Ecto neural progenitor cell (in vitro differentiated cells): Measurements from ENCODE around the gene SDR42E1.

ENCODE experiments used
- DNase-seq: peaks from one replicate; pipeline ENCODE4 v3.0.0-alpha.2; 2018; ENCODE audit warnings: low spot score

The SDR42E1 gene, protein sequence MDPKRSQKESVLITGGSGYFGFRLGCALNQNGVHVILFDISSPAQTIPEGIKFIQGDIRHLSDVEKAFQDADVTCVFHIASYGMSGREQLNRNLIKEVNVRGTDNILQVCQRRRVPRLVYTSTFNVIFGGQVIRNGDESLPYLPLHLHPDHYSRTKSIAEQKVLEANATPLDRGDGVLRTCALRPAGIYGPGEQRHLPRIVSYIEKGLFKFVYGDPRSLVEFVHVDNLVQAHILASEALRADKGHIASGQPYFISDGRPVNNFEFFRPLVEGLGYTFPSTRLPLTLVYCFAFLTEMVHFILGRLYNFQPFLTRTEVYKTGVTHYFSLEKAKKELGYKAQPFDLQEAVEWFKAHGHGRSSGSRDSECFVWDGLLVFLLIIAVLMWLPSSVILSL

DNA sequence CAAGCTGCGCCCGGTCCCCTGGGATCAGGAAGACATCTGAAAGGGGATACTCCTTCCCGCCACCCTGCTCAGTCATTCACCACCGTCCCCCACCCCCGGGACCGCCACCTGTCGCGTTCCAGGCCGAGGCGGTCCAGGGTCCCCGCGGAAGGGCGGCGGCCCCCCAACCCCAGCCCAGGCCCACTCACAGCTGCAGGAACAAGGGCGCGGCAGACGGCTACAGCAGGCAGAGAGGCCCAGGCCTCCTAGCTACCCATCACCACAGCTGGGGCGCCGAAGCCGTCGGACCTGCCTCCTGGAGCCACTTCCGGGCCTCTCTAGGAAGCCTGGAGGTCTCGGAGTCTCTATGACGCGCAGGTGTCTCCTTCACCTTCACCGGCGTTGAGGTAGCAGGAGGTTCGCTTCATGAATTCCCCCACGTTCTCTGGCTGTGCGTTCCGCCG lies at the start of gene SDR42E1:
Gene SDR42E1 (minus strand): TSS at position 272 of the 443 bp plus-strand sequence. CDS start 10,612 bp downstream, outside the sequence.
- no peak for DNase-seq

DNA sequence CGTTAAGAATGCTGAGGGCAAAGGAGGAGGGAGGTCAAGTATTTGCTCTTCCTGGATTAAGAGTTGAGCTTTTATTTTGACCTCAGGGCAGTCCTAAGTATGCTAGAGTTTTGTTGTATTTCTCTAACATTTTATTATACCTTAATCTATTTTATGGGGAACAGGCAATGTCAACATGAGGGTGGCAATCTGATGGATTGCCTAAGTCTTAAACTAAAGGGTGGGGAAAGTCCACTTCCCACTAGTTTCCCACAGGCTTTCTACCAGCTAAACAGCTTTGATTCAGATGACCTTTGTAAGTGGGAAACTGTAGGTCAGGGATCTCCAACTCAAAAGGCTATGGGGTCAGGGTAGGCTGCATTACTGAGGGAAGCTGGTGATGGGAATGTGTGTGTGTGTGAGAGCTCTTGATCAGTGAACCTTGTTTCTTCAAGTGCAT lies 48.7 kb upstream of the SDR42E1 start:
- no peak for DNase-seq

DNA sequence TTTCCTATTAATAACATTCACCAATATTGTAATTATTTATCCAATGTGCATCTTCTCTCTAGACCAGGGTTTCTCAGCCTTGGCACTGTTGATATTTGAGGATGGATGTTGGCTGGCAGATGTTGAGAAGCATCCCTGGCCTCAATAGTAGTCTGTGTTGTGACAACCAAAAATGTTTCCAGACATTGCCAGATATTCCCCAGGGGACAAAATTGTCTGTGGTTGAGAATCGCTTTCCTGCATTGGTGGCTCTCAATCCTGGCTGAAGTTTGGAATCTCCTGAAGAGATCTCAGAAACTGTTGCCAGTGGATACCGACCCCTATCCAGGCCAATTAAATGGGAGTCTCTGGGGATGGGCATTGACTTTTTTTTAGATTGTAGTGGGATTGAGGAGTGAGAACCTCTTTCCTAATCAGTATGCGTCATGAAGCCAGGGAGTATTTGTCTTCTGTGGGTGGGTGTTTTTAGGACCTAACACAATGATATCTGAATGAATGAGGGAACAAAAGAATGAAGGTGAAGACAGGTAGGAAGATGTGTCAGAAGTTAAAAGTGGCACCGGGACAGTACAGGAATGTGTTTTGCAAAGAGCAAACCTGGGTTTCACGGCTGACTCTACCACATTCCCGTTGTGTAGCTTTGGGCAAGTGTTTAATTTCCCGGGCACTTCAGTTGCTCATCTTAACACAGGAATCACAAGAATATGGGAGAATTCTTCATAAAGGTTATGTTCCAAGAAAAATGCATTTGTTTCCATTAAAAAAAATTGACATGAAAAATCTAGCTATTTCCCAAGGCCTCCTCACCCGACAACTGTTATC lies 48.1 kb upstream of the SDR42E1 start:
- DNase-seq = no peak

DNA sequence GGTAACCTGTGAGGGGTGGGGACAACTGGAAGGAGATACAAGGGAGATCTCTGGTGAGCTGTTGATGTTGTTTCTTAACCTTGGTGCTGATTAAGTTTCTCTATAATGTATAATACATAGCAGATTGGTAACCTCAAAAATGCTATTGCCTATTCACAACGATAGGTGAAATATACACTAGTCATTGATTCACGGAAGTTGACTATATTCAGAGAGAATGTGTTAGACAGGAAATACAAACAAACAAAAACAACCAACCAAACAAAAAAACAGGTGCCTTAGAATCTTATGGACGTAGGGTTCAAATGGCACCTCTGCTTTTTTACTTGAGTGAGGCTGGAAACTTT lies 45.3 kb upstream of the SDR42E1 start:
- no peak for DNase-seq

DNA sequence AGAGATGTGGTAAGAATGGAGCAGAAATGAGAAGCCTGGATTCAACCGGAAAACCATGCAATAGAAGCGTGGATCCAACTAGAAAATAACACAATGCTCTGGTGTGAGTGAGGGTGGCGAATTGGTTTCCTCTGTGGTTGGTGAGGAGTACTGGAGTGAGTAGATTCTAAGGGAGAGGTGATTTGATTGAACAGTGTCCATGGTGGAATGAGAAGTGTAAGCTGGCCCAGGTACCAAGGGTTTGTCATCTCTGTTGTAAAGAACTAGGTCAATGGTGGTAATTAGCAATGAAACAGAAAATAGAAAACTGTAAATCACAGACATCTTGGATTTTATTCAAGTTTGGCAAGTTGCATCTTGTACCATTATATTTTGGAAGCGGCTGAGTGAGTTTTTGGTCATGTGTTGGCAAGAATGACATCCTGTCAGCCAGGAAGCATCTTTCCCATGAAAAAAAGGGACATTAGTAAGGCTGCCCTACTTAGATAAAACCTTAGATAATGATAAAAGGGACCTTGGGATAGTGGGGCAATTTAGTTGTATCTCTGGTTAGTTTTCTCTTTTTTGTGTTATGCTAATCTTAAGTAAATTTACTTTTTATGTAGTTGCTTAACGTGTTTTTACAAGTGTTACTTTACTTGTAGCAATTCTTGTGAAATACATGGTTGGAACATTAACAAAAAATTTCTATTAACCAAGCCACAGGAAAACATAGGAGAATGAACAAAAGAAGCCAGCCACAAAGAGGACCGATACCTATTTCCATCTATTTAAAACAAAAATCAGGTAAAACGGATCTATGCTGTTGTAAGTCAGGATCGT lies 44.7 kb upstream of the SDR42E1 start:
- DNase-seq = no peak

DNA sequence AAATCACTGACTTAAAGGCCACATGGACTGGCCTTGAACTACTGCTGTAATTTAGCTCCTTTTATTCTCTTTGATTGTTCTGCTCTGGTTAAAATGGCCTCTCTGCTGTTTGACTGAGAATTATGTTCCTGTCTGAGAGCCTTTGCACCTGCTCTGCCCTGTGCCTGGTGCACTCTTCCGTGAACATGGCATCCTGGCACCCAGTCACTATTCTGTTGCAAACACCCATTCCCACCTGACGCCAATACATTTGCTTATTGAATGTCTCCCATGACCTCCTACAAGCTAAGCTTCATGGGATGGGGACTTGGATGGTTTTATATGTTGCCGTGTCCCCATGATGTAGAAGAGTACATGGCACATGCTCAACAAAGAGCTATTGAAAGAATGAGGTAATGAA lies 43.8 kb upstream of the SDR42E1 start:
- no peak for DNase-seq

DNA sequence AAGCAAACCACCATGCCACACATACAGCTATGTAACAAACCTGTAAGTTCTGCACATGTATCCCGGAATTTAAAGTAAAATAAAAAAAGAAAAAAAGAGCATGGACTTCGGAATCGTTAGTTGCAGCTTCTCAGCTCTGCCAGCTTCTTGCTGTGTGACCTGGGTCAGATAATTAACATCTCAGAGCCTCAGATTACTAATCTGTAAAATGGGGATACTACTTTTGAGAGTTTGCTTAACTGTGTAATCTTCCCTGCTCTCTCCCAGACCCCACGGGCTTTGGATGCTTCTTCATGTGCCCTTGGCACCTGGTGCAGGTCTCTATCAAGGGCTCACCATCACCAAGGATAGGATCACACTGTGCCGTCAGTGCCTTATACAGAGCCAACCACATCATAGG lies 40.4 kb upstream of the SDR42E1 start:
- DNase-seq = no peak

DNA sequence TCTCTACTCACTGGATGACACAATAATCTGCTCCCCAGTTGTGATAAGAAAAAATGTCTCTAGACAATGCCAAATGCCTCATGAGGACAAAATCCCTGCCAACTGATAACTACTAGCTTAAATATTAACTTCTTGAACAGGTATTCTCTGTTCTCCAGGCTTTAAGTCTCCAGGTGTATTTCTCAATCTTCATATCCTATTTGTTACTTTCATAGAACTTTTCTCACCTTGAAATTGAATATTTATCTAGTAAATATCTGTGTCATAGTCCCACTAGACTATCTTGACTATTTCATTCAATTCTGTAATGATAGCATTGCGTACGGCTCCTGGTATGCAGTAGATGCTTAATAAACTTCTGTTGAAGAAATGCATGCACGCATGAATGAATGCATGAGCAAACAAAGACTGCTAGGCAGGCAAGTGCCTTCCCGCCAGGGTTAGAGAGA lies 39.7 kb upstream of the SDR42E1 start:
- DNase-seq = no peak

DNA sequence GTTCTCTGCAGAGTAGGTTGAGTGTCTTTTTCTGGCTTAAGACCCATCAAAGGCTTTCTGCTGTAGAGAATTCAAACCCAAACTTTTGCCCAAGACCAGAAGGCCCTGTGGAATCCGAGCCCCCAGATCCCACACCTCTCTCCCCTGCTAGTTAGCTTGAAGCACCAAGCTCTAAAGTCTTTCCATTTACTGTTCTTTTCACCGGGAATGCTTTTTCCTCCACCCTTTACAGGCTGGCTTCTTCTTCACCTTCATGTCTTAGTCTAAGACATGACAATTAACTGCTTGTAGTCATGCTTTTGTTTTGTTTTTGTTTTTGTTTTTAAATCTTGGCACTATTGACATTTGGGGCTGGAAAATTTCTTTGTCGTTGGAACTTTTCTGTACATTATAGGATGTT lies 39.2 kb upstream of the SDR42E1 start:
- DNase-seq = no peak

DNA sequence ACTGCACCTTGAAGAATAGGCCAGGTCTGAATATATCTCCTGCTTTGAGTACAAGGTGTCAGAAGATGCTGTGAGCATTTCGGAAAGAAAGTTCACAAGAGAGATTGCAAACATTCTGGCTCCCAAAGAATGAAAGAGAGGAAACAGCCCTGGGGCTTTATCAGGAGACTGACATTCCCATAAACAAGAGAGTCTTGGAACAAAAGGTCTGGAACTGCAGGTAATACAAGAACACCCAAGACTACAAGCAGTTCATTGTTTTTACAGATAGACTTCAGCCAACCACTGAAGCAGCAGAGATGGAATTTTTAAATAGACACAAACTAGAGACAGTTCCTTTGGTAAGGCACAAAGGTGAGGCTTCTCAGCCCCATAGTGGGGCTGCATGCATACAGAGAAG lies 38.2 kb upstream of the SDR42E1 start:
- DNase-seq = no peak

DNA sequence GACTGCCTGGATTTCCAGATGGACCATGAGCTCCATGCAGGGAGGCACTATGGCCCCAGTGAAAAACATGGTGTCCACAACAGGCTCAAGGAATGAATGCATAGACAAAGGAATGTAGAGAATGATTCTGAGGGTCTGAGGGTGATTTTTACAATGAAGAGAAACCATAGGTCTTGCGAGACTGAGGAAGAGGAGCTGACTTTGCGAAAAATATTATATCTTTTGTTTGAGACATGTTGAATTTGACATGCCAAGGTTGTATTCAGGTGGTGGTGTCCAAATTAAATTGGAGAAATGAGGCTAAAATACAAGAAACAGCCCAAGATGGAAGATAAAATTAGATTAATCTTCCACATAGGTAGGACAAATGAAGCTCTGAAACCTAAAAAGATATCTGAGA lies 36.5 kb upstream of the SDR42E1 start:
- DNase-seq = no peak

DNA sequence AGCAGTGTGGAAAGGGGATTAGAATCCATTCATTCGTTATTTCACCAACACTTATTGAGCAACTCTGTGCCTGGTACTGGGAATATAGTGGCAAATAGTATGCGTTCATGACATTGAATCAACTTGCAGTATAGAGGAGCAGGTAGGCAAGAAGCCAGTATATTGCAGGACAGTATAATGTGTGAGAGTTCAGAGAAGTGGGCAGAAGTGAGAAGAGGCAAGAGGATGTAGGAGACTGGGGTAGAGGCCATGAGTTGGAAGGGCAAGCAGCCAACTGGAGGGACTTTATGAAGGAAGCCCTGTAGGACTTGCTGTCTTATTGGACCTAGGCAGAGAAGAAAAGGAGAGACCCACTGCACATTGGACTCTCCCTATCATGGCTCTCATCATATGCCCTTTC lies 36.1 kb upstream of the SDR42E1 start:
- no peak for DNase-seq

DNA sequence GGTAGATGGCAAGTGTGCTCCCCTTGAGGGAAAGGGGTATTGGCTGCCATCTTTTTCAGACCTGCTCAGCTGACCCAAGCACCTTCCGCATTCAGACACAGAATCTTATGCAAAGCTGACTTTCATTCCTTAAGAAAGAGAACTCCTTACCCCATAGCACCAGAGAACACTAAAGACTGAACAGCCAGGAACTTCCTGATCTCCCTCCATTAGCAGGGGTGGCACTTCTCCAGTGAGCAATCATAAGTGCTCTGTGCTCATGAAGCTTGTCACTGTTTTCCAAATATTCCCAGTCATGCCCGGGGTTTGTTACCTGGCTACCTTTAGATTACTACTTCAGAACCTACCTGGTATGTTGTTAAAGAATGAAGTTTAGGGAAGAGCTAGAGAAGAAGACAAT lies 35.7 kb upstream of the SDR42E1 start:
- no peak for DNase-seq

DNA sequence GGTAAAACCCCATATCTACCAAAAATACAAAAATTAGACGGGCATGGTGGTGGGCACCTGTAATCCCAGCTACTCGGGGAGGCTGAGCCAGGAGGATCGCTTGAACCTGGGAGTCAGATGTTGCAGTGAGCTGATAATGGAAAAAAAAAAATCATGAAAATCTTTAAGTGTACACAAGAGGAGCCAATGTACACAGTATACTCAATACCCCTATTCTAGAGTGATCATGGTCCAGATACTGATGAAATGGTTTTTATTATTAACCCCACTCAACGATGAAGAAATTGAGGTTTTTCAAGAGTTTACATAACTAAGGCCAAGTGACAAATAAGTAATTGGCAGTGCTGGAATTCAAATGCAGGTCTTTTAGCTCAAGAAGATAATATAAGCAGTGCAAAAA lies 35.3 kb upstream of the SDR42E1 start:
- DNase-seq = no peak

DNA sequence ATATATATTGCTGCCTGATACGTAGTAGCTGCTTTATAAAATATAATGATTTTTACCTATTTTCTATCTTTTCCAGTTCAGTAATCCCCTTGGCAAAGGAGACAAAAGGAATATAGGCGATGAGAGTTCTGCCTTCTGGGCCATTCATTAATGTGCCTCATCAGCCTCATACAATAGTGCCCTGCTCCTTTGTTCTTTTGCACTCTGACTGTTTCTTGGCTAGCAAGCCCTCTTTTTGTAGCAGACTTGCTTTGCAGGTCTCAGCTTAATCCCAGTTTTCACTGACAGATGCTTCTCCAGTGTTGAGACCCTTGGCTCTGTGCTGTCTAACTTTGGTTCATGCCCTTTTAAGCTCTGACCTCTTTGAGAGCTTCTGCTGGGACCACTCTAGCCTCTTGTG lies 34.2 kb upstream of the SDR42E1 start:
- DNase-seq = no peak

DNA sequence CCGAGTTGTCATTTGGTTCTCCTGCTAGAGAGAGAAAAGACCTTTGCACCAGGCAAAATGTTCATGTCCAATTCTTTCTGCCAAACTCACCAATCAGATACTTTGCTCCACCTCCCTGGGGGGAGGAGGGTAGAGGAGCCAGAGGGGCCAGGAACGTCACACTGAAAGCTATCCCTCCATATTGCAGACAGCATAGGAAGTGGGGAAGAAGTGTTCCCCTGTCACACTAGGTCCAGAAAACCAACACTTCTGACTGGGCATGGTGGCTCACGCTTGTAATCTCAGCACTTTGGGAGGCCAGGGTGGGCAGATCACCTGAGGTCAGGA lies 33.3 kb upstream of the SDR42E1 start:
- DNase-seq = no peak

DNA sequence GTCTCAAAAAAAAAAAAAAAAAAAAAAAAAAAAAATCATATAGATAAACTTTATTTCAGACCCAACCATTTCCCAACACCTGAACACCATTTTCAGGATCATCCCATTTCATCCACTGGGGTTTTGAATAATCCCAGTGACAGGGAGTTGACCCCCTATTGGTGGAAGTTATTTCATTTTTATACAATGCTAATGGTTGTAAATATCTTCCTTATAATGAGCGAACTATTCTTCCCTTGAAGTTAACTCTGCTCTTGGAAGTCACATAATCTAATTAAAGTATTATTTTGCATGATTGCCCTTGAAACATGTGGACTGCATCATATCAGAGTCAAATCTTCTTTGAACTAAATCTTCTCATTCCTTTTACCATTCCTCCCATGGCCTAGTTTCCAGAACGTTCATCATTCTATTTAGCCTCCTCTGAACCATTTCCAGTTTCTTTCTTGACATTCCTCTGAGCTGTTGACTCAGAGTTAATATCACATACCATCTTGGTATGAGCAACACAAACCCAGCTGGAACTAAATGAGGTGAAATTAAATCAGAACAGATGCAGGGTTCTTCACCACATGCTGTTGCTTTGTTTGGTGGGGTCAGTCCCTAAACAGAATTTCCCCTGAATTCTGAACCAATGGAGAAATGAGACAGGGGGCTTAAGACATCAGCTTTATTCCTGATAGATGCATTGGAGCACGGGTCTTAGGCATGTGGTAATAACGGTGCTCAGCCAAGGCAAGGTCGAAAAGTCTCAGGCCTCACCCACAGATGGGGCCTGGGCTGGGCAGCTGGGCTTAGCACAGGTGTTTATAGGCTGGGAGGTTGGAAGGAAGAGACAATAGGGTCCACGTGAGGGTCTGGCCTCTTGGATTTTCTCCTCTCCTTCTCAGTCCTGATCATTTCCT lies 32.7 kb upstream of the SDR42E1 start:
- no peak for DNase-seq

DNA sequence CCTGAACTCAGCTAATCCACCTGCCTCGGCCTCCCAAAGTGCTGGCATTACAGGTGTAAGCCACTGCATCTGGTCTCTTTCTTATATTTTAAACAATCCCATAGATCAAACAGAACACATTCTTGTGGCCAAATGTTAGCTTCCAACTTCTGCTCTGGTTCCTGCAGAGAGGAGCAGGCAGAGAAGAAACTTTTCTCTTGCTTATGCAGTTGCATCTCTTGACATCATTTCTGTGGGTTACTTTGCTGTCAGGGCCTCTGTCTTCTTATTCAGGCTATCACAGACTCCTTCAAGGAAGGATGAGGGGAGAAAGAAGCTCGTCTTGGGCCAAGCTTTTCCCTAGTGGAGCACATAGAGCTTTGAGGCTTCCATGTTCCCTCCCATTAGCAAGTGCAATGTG lies 31.6 kb upstream of the SDR42E1 start:
- DNase-seq = no peak

DNA sequence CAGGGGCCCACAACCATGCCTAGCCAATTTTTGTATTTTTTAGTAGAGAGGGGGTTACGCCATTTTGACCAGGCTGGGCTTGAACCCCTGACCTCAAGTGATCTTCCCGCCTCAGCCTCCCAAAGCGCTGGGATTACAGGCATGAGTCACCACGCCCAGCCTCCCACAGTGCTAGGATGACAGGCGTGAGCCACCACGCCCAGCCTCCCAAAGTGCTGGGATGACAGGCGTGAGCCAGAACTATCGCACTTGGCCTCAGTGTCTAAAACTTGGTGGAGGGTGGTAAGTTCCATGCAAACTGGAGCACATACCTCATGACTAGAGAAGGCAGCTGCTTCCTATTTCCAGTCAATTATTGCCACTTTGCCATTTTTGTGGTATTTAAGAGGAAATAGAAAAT lies 30.9 kb upstream of the SDR42E1 start:
- no peak for DNase-seq

DNA sequence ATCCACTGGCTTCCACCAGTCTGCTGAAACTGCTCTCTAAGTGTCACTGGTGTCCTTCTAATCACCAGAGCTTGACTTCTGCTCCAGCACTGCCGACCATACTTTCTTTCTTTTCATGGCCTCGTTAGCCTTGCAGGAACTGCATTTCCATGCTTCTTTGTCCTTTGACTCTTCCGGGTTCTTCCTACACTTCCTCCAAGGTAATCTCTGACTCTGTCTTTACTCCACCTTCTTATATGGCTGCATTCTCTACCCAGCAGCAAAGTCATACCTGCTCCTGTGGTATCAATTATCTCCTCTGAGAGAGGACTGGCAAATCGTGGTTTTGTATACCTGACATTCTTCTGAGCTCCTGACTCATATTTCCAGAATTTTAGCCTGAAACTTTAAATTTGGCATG lies 30.3 kb upstream of the SDR42E1 start:
- DNase-seq = no peak

DNA sequence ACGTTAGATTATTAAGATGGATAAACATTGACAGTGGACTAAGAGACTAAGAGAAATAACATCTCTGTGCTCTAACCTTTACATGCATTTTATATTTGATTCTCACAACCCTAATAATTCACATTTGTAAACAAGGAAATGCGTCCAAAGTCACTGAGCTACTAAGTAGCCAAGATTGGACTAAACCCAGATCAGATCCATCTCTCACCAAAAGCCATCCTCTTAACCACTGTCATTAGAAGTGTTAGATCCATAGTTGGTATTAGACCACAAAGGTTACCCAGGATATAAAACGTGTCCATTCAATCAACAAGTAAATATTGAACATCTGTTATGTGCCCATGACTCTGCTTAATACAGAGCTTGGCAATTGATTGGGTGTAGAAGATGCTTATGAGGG lies 29.0 kb upstream of the SDR42E1 start:
- DNase-seq = no peak

DNA sequence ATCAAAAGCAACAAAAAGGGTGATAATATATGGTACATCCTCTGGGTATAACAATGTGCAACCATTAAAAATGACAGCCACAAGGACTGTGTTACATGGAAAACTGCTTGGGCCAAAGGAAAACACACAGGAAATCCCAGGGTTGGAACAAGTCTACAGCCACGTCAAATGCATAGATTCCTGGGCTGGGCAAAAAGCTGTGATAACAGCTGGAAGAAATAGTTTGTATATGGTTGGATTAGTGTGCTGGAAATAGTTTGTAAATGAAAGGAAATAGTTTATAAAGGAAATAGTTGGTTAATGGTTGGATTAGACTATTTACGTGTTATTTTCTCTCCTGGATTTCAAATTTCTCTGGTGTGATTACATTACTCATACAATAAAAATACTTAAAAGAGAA lies 26.4 kb upstream of the SDR42E1 start:
- no peak for DNase-seq
